COR-L47 (cell line): Measurements from ENCODE around the gene SLC30A2.
"Not testable (repeated sequence)": the region's sequence is repeated elsewhere in the genome, so short reads cannot be mapped to it uniquely, and the experiment has no call there.

Experiments
- DNase-seq: peaks from one replicate; lab custom pipeline; 2025; lab: John Stamatoyannopoulos, UW

SLC30A2 gene

GRCh38 chr1:26045722-26046245, at the start of gene SLC30A2:
Gene SLC30A2 (minus strand): TSS chr1:26046118. CDS start chr1:26045896, 222 bp downstream.
- DNase-seq: peak; percentile 9

GRCh38 chr1:26094677-26095383, 48.9 kb upstream of the SLC30A2 start:
- peak; percentile 24 for DNase-seq

- no peak for DNase-seq
Observed at GRCh38 chr1:26094076-26094669, 48.3 kb upstream of the SLC30A2 start.

- not testable (repeated sequence) for DNase-seq
Observed at GRCh38 chr1:26093569-26093968, 47.7 kb upstream of the SLC30A2 start.

- no peak for DNase-seq
Observed at GRCh38 chr1:26092422-26092821, 46.5 kb upstream of the SLC30A2 start.

- DNase-seq: no peak
Observed at GRCh38 chr1:26090893-26091292, 45.0 kb upstream of the SLC30A2 start.

- no peak for DNase-seq
Observed at GRCh38 chr1:26089125-26089524, 43.2 kb upstream of the SLC30A2 start.

GRCh38 chr1:26084844-26085243, 38.9 kb upstream of the SLC30A2 start:
- no peak for DNase-seq

GRCh38 chr1:26084091-26084561, 38.2 kb upstream of the SLC30A2 start:
- DNase-seq: no peak

- DNase-seq: no peak
Observed at GRCh38 chr1:26083208-26083607, 37.3 kb upstream of the SLC30A2 start.

GRCh38 chr1:26082020-26082350, 36.1 kb upstream of the SLC30A2 start:
- no peak for DNase-seq

- DNase-seq: no peak
Observed at GRCh38 chr1:26081267-26082019, 35.5 kb upstream of the SLC30A2 start.

- DNase-seq: no peak
Observed at GRCh38 chr1:26079960-26080814, 34.3 kb upstream of the SLC30A2 start.

- DNase-seq: no peak
Observed at GRCh38 chr1:26079178-26079563, 33.3 kb upstream of the SLC30A2 start.

- DNase-seq: no peak
Observed at GRCh38 chr1:26078286-26079177, 32.6 kb upstream of the SLC30A2 start.

GRCh38 chr1:26077524-26077923, 31.6 kb upstream of the SLC30A2 start:
- DNase-seq: no peak

GRCh38 chr1:26075421-26076144, 29.7 kb upstream of the SLC30A2 start:
- no peak for DNase-seq

- DNase-seq: no peak
Observed at GRCh38 chr1:26072305-26072704, 26.4 kb upstream of the SLC30A2 start.

- DNase-seq: no peak
Observed at GRCh38 chr1:26070963-26071342, 25.0 kb upstream of the SLC30A2 start.

GRCh38 chr1:26070296-26070962, 24.5 kb upstream of the SLC30A2 start:
- DNase-seq: no peak
